Fibroblast of villous mesenchyme (primary cell): ENCODE results near the gene PFDN6. TPM values are rescaled to one million over a fixed set of nuclear protein-coding genes. Genes with fewer than 3 reads are reported as not detected.
"Not testable (repeated sequence)": the region's sequence is repeated elsewhere in the genome, so short reads cannot be mapped to it uniquely, and the experiment has no call there.

Source experiments
- DNase-seq: peaks from one replicate; pipeline ENCODE4 v3.0.0-alpha.2; 2010; ENCODE audit warnings: low read depth
- H3K4me3 ChIP-seq: 2 replicates; pipeline ENCODE4 v1.5.1; 2011; ENCODE audit warnings: low read depth, mild to moderate bottlenecking, low read length
- CTCF ChIP-seq: IDR thresholded peaks from 2 replicates; pipeline ENCODE4 v1.5.1; 2012; ENCODE audit warnings: low read depth, mild to moderate bottlenecking, low read length; ENCODE audit not compliant: insufficient read depth
- total RNA-seq: library from RNA; depleted of rRNA; stranded (reverse); fragments of >200 nt; gene quantifications from 2 replicates; pipeline ENCODE4 v1.2.3, GENCODE V29; 2012

Gene PFDN6
- total RNA-seq, 1 donor, result 34.5 TPM

DNA sequence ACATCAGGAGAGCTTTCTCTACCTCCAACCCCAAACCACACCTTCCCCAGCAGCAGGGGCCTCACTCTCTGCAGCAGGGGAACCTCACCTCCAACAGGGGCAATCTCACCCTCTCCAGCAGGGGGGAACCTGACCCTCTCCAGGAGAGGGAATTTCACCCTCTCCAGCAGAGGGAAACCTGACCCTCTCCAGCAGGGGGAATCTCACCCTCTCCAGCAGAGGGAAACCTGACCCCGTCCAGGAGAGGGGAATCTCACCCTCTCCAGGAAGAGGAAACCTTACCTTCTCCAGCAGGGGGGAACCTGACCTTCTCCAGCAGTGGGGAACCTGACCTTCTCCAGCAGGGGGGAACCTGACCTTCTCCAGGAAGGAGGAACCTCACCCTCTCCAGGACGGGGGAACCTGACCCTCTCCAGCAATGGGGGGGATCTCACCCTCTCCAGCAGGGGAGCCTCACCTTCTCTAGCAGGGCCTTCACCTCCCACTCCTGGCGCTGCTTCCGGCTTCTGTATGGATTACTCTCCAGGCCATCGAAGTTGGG lies 9.4 kb upstream of the PFDN6 start:
- peak; percentile 47 for DNase-seq
- no peak overlapping the region for H3K4me3 ChIP-seq
- TF ChIP-seq CTCF, result peak; percentile 60

- no peak for DNase-seq
- H3K4me3 ChIP-seq, result no peak overlapping the region
- TF ChIP-seq CTCF, result no peak
These were observed 8.9 kb upstream of the PFDN6 start for GRCh38 chr6:33280539-33280938.

DNA sequence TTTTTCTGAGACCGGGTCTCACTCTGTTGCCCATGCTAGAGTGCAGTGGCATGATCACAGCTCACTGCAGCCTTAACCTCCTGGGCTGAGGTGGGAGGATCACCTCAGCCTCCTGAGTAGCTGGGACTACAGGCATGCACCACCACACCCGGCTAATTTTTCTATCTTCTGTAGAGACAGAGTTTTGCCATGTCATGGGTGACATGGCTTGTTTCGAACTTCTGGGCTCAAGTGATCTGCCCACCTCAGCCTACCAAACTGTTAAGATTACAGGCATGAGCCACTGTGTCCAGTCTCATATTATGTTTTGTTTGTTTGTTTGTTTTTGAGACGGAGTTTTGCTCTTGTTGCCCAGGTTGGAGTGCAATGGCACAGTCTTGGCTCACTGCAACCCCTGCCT lies 4.2 kb upstream of the PFDN6 start:
- not testable (repeated sequence) for H3K4me3 ChIP-seq, DNase-seq

GRCh38 chr6:33286946-33287914 lies 2.2 kb upstream of the PFDN6 start:
- TF ChIP-seq CTCF, result no peak
- DNase-seq, result no peak
- no peak overlapping the region for H3K4me3 ChIP-seq

- DNase-seq, result no peak
- H3K4me3 ChIP-seq, result peak overlapping the region; percentile 93
- TF ChIP-seq CTCF, result no peak
These were observed 1.1 kb upstream of the PFDN6 start for GRCh38 chr6:33288141-33288920.

- peak; percentile 14 for DNase-seq
- TF ChIP-seq CTCF, result no peak
- H3K4me3 ChIP-seq, result peak overlapping the region; percentile 93
These were observed 449 bp downstream of the PFDN6 start for GRCh38 chr6:33289784-33290315.

DNA sequence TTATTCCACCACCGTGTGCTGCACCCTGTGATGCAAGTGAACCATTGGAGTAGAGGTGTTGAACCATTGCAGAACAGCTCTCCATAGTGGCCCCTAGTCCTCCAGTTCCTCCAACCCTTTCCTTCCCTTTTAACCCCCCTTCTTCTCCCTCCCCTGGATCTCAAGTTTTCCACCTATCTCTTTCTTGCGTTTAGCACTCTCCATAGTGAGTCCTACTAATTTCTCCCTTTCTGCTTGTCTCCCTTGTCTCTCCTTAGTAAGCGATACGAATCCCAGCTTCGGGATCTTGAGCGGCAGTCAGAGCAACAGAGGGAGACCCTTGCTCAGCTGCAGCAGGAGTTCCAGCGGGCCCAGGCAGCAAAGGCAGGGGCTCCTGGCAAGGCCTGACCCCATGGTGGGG lies 1.1 kb downstream of the PFDN6 start:
- peak overlapping the region; percentile 93 for H3K4me3 ChIP-seq
- DNase-seq, result no peak

More for the DNA sequence above, 1.1 kb downstream of the PFDN6 start:
- no peak for TF ChIP-seq CTCF
